Mucosa of descending colon (tissue), 3 donors: ENCODE results near the gene SPATA32. TPM values are rescaled to one million over a fixed set of nuclear protein-coding genes. Genes with fewer than 3 reads are reported as not detected.

ENCODE experiments used
- ATAC-seq: fragments of 200-7000 bp; cut with Tn5 transposase; one replicate; pipeline ENCODE4 v1.9.1; 2020; ENCODE audit warnings: mild to moderate bottlenecking, moderate library complexity
- DNase-seq, 3 donors: peaks; one replicate each; pipeline ENCODE4 v3.0.0-alpha.2; 2020
- H3K36me3 ChIP-seq: fragments of 200-600 bp; one replicate; pipeline ENCODE4 v1.8.0; 2021; ENCODE audit warnings: low read depth, mild to moderate bottlenecking
- H3K4me1 ChIP-seq: fragments of 200-600 bp; one replicate; pipeline ENCODE4 v1.8.0; 2021; ENCODE audit warnings: low read depth, mild to moderate bottlenecking
- H3K4me3 ChIP-seq: fragments of 200-600 bp; one replicate; pipeline ENCODE4 v1.8.0; 2021; ENCODE audit warnings: mild to moderate bottlenecking
- H3K9me3 ChIP-seq: fragments of 200-600 bp; one replicate; pipeline ENCODE4 v1.8.0; 2021; ENCODE audit warnings: mild to moderate bottlenecking
- CTCF ChIP-seq: fragments of 200-600 bp; IDR thresholded peaks from one replicate; pipeline ENCODE4 v1.8.0; 2022; ENCODE audit warnings: antibody characterized with exemption, mild to moderate bottlenecking
- intact Hi-C, 2 donors: fragments of 100-400 bp; cut with DNase I in 1 of 2; cut with micrococcal nuclease in 1 of 2; formaldehyde crosslinking; loops; one replicate each; pipeline versions ENCODE4 v1.11.0 to v1.11.1; 2022; cut with DNase I, micrococcal nuclease
- total RNA-seq, 3 donors: library from RNA; stranded (reverse); fragmentation: NEBNext Ultra II Directional in 2 of 3; extraction: Animal tissue kit (Norgen Biotek cat#: 25700) in 2 of 3; gene quantifications; one replicate each; pipeline versions ENCODE4 v1.2.1 to v1.2.4, GENCODE V29; 2021 to 2023
- donor health status: DM: no; HTN: no; CAD: no; lungs with moderate emphysema.
- donor health status: DM: no; HTN: no; CAD: no.
- donor health status: DM: no; HTN: yes; CAD: no.

The SPATA32 gene
- total RNA-seq, 3 donors from 2014 or later = 0.19 to 0.22 TPM; not detected in 1

- intact Hi-C loops = loop anchor here in 1 of 2 donors (2.0 kb wide), 1 partner anchor 166 kb away; no protein-coding TSS in a partner anchor
- peak; percentile 83 to 96 (median 88) for DNase-seq
- H3K4me3 ChIP-seq = no peak overlapping the region
- ATAC-seq = peak; percentile 82
- peak; percentile 78 for TF ChIP-seq CTCF
- H3K36me3 ChIP-seq = no peaks in the 10 kb centered on the region
- H3K4me1 ChIP-seq = no peaks in the 10 kb centered on the region
- H3K9me3 ChIP-seq = no peaks in the 10 kb centered on the region
Observed at GRCh38 chr17:45218895-45219661, 42.8 kb downstream of the SPATA32 start.

Other genes starting within 250 kb of the SPATA32 start
- 10 to 100 TPM; 21.6 to 29.0 (median 24.8) TPM for gene DCAKD, start 210.5 kb downstream of the SPATA32 start, total RNA-seq
- 10 to 100 TPM; 47.0 to 94.0 (median 76.1) TPM for gene NMT1, start 200.8 kb downstream of the SPATA32 start, total RNA-seq
- gene PLCD3, start 129.6 kb downstream of the SPATA32 start, total RNA-seq = 100 to 1,000 TPM; 205 to 562 (median 232) TPM
- 10 to 100 TPM; 18.1 to 28.7 (median 26.3) TPM for gene ACBD4, start 126.4 kb downstream of the SPATA32 start, total RNA-seq
- 10 to 100 TPM; 36.7 to 98.2 (median 37.0) TPM for gene HEXIM1, start 113.6 kb downstream of the SPATA32 start, total RNA-seq
- 1 to 10 TPM; 3.9 to 9.6 (median 4.5) TPM for gene HEXIM2, start 100.2 kb downstream of the SPATA32 start, total RNA-seq
- 10 to 100 TPM in 2 of 3 donors, 1 to 10 TPM in 1; 7.4 to 18.1 (median 17.3) TPM for gene FMNL1, start 40.2 kb downstream of the SPATA32 start, total RNA-seq
- 10 to 100 TPM; 16.6 to 27.9 (median 18.0) TPM for gene MAP3K14, start 54.9 kb upstream of the SPATA32 start, total RNA-seq
- gene ARHGAP27, start 170.8 kb upstream of the SPATA32 start, total RNA-seq = 100 to 1,000 TPM in 2 of 3 donors, 10 to 100 TPM in 1; 88.7 to 199 (median 165) TPM
- gene PLEKHM1, start 228.6 kb upstream of the SPATA32 start, total RNA-seq = 10 to 100 TPM; 59.1 to 71.3 (median 68.7) TPM